HepG2 (cell line): ENCODE measurements around the gene PTPN3. TPM values are rescaled to one million over a fixed set of nuclear protein-coding genes. Genes with fewer than 3 reads are reported as not detected.
"Not testable (repeated sequence)": the region's sequence is repeated elsewhere in the genome, so short reads cannot be mapped to it uniquely, and the experiment has no call there.

ENCODE experiments used
- ATAC-seq: fragments of 200-7000 bp; cut with Tn5 transposase; 3 replicates; pipeline ENCODE4 v1.9.1; 2020; ENCODE audit warnings: mild to moderate bottlenecking, moderate library complexity
- BruUV-seq: library from RNA; stranded (reverse); fragments of 400-500 nt; replicated peaks from 2 replicates; lab custom pipeline; 2021; lab: Mats Ljungman, UMichigan
- CTCF ChIA-PET: fragments of 300-600 bp; formaldehyde crosslinking; extraction: SDS; loops from one replicate; lab custom pipeline; 2021; ENCODE audit warnings: low total read pairs, inconsistent platforms, low intra/inter-chr PET ratio; lab: Yijun Ruan, JAX
- POLR2A ChIA-PET: fragments of 350-600 bp; sonication (Branson Sonifier 250); formaldehyde crosslinking; loops from one replicate; lab custom pipeline; 2020; ENCODE audit warnings: antibody characterized with exemption, inconsistent platforms; lab: Yijun Ruan, JAX
- DNase-seq: peaks from one replicate; pipeline ENCODE4 v3.0.0-alpha.2; 2015; ENCODE audit warnings: low spot score
- FAIRE-seq: peaks from 3 replicates; lab custom pipeline; 2011; peaks lifted over from hg19 to GRCh38; lab: Jason Lieb, UNC
- H2AFZ ChIP-seq: one replicate; pipeline ENCODE4 v1.6.1; 2011; ENCODE audit warnings: low read length, inconsistent platforms
- H3K27ac ChIP-seq: fragments of 300-600 bp; 3 replicates; pipeline ENCODE4 v1.8.0; 2011; ENCODE audit warnings: mixed run types, mild to moderate bottlenecking, mixed read lengths, low read length, inconsistent platforms; ENCODE audit not compliant: insufficient read depth; ENCODE audit errors: extremely low read length
- H3K27me3 ChIP-seq, 2 experiments: fragments of 200-600 bp in 1 of 2; 2 replicates in 1 of 2; 3 replicates in 1 of 2; pipeline versions ENCODE4 v1.6.0 to v1.8.0; 2011; ENCODE audit warnings: low read length in 2 of 2, mild to moderate bottlenecking in 2 of 2, moderate library complexity in 2 of 2, inconsistent platforms in 1 of 2; ENCODE audit not compliant: insufficient read depth in 2 of 2, control insufficient read depth in 1 of 2
- H3K36me3 ChIP-seq, 2 experiments: fragments of 200-600 bp in 1 of 2; replicated peaks in 1 of 2; 2 replicates in 1 of 2; 3 replicates in 1 of 2; pipeline versions ENCODE4 v1.5.1 to v1.8.0; 2011; ENCODE audit warnings: low read length in 2 of 2, inconsistent platforms in 1 of 2; ENCODE audit not compliant: insufficient read depth in 2 of 2, control insufficient read depth in 1 of 2
- H3K4me1 ChIP-seq: 2 replicates; pipeline ENCODE4 v1.5.1; 2012; ENCODE audit warnings: low read length, inconsistent platforms; ENCODE audit not compliant: insufficient read depth
- H3K4me2 ChIP-seq: 2 replicates; pipeline ENCODE4 v1.6.0; 2011; ENCODE audit warnings: low read depth, low read length, inconsistent platforms
- H3K4me3 ChIP-seq, 3 experiments: fragments of 200-600 bp in 1 of 3; sonication (generic), shearing (Covaris generic) in 1 of 3; replicated peaks in 1 of 3; 2 replicates each; pipeline ENCODE4 v1.5.1; 2011 to 2016; ENCODE audit warnings: low read length in 3 of 3, inconsistent platforms in 2 of 3, low read depth in 2 of 3, mild to moderate bottlenecking in 2 of 3, control low read depth in 1 of 3, mixed read lengths in 1 of 3; ENCODE audit not compliant: insufficient read depth in 1 of 3
- H3K79me2 ChIP-seq: one replicate; pipeline ENCODE4 v1.6.1; 2011; ENCODE audit warnings: low read length, inconsistent platforms; ENCODE audit not compliant: insufficient read depth
- H3K9ac ChIP-seq: 2 replicates; pipeline ENCODE4 v1.6.0; 2011; ENCODE audit warnings: mild to moderate bottlenecking, low read depth, low read length, inconsistent platforms; ENCODE audit not compliant: insufficient read depth
- H3K9me3 ChIP-seq: 2 replicates; pipeline ENCODE4 v1.5.1; 2012; ENCODE audit warnings: mild to moderate bottlenecking, low read length
- H4K20me1 ChIP-seq: 2 replicates; pipeline ENCODE4 v1.6.0; 2011; ENCODE audit warnings: inconsistent platforms, mild to moderate bottlenecking, low read length, moderate library complexity; ENCODE audit not compliant: insufficient read depth
- MXD4 ChIP-seq: IDR thresholded peaks from 2 replicates; pipeline ENCODE4 v1.6.1; 2016; ENCODE audit warnings: mild to moderate bottlenecking, missing biosample characterization, missing genetic modification reagents
- RAD21 ChIP-seq: fragments of 450-650 bp; formaldehyde crosslinking; IDR thresholded peaks from 2 replicates; pipeline ENCODE4 v1.5.0; 2020; ENCODE audit warnings: mild to moderate bottlenecking
- TERF1 ChIP-seq: sonication (generic); formaldehyde crosslinking; IDR thresholded peaks from 2 replicates; pipeline ENCODE4 v1.8.0; 2022; ENCODE audit warnings: mild to moderate bottlenecking, missing genetic modification reagents, moderate library complexity
- ZFP1 ChIP-seq: IDR thresholded peaks from 2 replicates; pipeline ENCODE4 v1.6.1; 2016
- ZNF251 ChIP-seq: sonication (generic); formaldehyde crosslinking; IDR thresholded peaks from 2 replicates; pipeline ENCODE4 v1.9.0; 2021; ENCODE audit warnings: mild to moderate bottlenecking, missing genetic modification reagents
- WGBS: methylation state at CpG from one replicate; pipeline ENCODE4 v1.1.6; 2017; ENCODE audit warnings: low lambda C conversion rate; 5-methylcytosine and 5-hydroxymethylcytosine counted together
- in situ Hi-C: cut with HindIII; loops from 2 replicates; pipeline ENCODE4 v1.10.0; 2017; ENCODE audit warnings: low pct_unique_long_range_greater_than_20kb; ENCODE audit not compliant: extremely low pct_ligation_motif_present
- intact Hi-C: fragments of 100-400 bp; cut with micrococcal nuclease; formaldehyde crosslinking; loops from one replicate; pipeline ENCODE4 v1.10.0; 2022; ENCODE audit not compliant: unreplicated experiment
- polyA plus RNA-seq, 8 experiments: library from polyadenylated mRNA; depleted of rRNA in 3 of 8; stranded (reverse) in 7 of 8; unstranded in 1 of 8; fragments of >200 nt; fragmentation: Illumina TruSeq in 4 of 8; extraction: Trizol in 4 of 8; gene quantifications; 2 replicates each; pipeline versions ENCODE4 v1.2.1 to v1.2.3, GENCODE V29; 2011 to 2016; ENCODE audit warnings: low read depth in 4 of 8, missing spikeins in 1 of 8, mixed read lengths in 1 of 8; ENCODE audit not compliant: insufficient read depth in 1 of 8
- total RNA-seq, 5 experiments: library from RNA; depleted of rRNA; stranded (reverse); fragments of >200 nt; fragmentation: Illumina TruSeq; extraction: Trizol; gene quantifications; 2 replicates each; pipeline ENCODE4 v1.2.3, GENCODE V29; 2016; ENCODE audit warnings: low read depth in 1 of 5

Gene PTPN3
- total and polyA plus RNA-seq, 2 of the 13 experiments (the other 11 are each of a cell fraction or from before 2014, with no cell fraction given) = 5.6 to 20.5 TPM

DNA sequence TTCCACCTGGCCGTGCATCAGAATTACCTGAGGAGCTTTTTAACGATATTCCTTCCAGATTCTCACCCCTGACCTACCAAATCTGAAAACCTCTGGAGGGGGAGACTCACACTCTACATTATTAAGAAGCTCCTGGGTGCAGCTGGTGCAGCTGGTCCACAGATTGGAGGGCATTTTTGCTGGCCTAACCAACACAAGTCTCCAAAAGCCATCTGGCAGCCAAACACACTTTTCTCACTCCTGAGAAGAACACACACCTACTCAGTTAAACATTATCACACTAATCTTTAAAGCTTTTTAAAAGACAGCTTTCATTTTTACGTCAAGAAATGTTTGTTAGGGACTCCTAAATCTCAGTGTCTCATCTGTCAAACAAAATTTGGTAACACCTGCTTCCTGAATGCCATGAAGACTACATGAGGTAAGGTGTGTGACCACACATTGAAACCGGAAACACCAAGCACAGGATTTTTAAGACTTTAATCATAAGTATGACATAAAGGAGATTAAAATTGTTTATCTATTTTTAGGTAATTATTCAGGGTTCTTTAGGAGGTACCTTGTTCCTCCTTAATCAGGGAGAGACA is 14.2 kb upstream of the PTPN3 start (continued):
- no peak for TF ChIP-seq TERF1 (CRISPR knock-in tag)
- TF ChIP-seq ZNF251 (CRISPR knock-in tag) = no peak
- TF ChIP-seq RAD21 (CRISPR knock-in tag) = no peak

DNA sequence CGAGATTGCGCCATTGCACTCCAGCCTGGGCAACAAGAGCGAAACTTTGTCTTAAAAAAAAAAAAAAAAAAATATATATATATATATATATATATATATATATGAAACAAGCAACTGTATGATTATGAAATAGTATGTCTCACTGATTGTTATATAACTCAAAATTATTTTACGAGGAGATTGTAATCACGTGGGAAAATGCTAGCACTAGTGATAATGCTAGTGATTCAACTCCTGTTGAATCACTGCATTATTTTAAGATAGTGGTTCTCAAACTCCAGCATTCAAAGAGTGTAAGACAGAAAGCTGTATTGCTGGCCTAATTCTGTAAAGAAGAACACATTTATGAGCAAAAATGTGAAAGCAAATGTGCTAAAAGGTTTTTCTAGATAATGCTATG is 12.4 kb upstream of the PTPN3 start:
- ATAC-seq = no peak

GRCh38 chr9:109510042-109510441 is 11.9 kb upstream of the PTPN3 start:
- in situ Hi-C loops = loop anchor here (25.0 kb wide), 1 partner anchor 323 kb away; no protein-coding TSS in a partner anchor
- BruUV-seq, POLR2A ChIA-PET, H3K36me3 ChIP-seq, H3K4me2 ChIP-seq, H3K9me3 ChIP-seq, H3K79me2 ChIP-seq, H3K27ac ChIP-seq, H2AFZ ChIP-seq, H3K27me3 ChIP-seq, CTCF ChIA-PET, intact Hi-C loops, H3K9ac ChIP-seq, H3K4me3 ChIP-seq, H4K20me1 ChIP-seq, FAIRE-seq, DNase-seq, ATAC-seq: not testable (repeated sequence)
- peaks cover 37% of the 10 kb centered on the region for H3K4me1 ChIP-seq
- 85% methylated on average over 4 of the region's 4 CpGs for WGBS

More for the DNA sequence above, 12.4 kb upstream of the PTPN3 start:
- in situ Hi-C loops (loop anchor here (25.0 kb wide), 1 partner anchor 323 kb away; no protein-coding TSS in a partner anchor), intact Hi-C loops (no loop called here)
- no peaks in the 10 kb centered on the region for H3K79me2 ChIP-seq
- H3K4me1 ChIP-seq = peaks cover 32% of the 10 kb centered on the region
- no peak overlapping the region for H3K4me3 ChIP-seq
- H3K9ac ChIP-seq = no peak overlapping the region
- no peak overlapping the region for H3K27ac ChIP-seq
- H3K9me3 ChIP-seq = no peaks in the 10 kb centered on the region
- TF ChIP-seq MXD4 (CRISPR knock-in tag) (no peak), ZFP1 (no peak)
- peaks cover 0 to 1% of the 10 kb centered on the region in 2 experiments; a peak in 1 of 5 replicates for H3K27me3 ChIP-seq
- no peak for DNase-seq
- ChIA-PET CTCF (no interaction called here), POLR2A (no interaction called here)
- no peaks in the 10 kb centered on the region for H3K36me3 ChIP-seq
- FAIRE-seq = no peak
- H2AFZ ChIP-seq = no peak overlapping the region
- no peaks in the 10 kb centered on the region for H4K20me1 ChIP-seq
- 65% methylated on average over 5 of the region's 5 CpGs for WGBS
- no peak overlapping the region for H3K4me2 ChIP-seq
- no TSS peak for BruUV-seq
